SJCRH30 (cell line): ENCODE measurements around the gene KIZ. TPM values are rescaled to one million over a fixed set of nuclear protein-coding genes. Genes with fewer than 3 reads are reported as not detected.
A peak's percentile ranks its signal among the peaks of the same experiment; 100 is the strongest.

Source experiments
- DNase-seq, 2 experiments: peaks; one replicate each; pipeline ENCODE4 v3.0.0-alpha.2; 2015 to 2020
- H3K27ac ChIP-seq: fragments of 250-450 bp; sonication (Bioruptor Pico); 2 replicates; pipeline ENCODE4 v1.5.1; 2020; ENCODE audit warnings: mild to moderate bottlenecking, moderate library complexity
- H3K27me3 ChIP-seq: fragments of 250-450 bp; sonication (Bioruptor Pico); 2 replicates; pipeline ENCODE4 v1.5.1; 2020; ENCODE audit warnings: mild to moderate bottlenecking, moderate library complexity
- H3K36me3 ChIP-seq: fragments of 250-450 bp; sonication (Bioruptor Pico); 2 replicates; pipeline ENCODE4 v1.5.1; 2020; ENCODE audit warnings: mild to moderate bottlenecking, moderate library complexity
- H3K4me1 ChIP-seq: fragments of 250-450 bp; sonication (Bioruptor Pico); 2 replicates; pipeline ENCODE4 v1.5.1; 2020; ENCODE audit warnings: mild to moderate bottlenecking, moderate library complexity
- H3K4me3 ChIP-seq: fragments of 250-450 bp; sonication (Bioruptor Pico); 2 replicates; pipeline ENCODE4 v1.5.1; 2020; ENCODE audit warnings: mild to moderate bottlenecking, moderate library complexity
- H3K9me3 ChIP-seq: fragments of 250-450 bp; sonication (Bioruptor Pico); replicated peaks from 2 replicates; pipeline ENCODE4 v1.5.1; 2020; ENCODE audit warnings: mild to moderate bottlenecking, moderate library complexity
- total RNA-seq: library from RNA; depleted of rRNA; stranded (reverse); fragments of >200 nt; shearing (Covaris generic); gene quantifications from 2 replicates; pipeline ENCODE4 v1.2.3, GENCODE V29; 2014

The KIZ gene
- total RNA-seq, 1 experiment from 2014 or later: 18.3 TPM

DNA sequence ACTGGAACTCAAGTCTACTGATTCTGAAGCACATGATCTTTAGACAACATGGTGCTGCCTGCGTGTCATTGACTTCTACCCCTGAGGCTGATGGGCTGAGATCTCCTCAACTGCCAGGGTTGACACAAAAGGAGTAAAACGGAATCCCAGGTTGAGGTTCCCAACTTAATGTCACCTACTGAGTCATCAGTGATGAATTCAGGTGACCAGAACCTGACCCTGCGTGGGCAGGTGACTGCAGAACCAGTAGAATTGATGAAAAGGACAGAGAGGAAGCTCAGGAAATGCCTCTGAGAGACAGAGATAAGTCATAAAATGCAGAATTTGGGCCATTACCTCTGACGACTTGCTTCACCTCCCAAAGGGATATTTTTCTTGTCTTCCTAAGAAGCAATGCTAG is 7.7 kb upstream of the KIZ start:
- H3K27me3 ChIP-seq: no peaks in the 10 kb centered on the region; the same call in 1 of the 2 replicates
- no peaks in the 10 kb centered on the region for H3K4me1 ChIP-seq
- H3K9me3 ChIP-seq: no peaks in the 10 kb centered on the region
- H3K4me3 ChIP-seq: no peak overlapping the region
- no peak for DNase-seq
- H3K27ac ChIP-seq: no peak overlapping the region
- no peaks in the 10 kb centered on the region for H3K36me3 ChIP-seq

DNA sequence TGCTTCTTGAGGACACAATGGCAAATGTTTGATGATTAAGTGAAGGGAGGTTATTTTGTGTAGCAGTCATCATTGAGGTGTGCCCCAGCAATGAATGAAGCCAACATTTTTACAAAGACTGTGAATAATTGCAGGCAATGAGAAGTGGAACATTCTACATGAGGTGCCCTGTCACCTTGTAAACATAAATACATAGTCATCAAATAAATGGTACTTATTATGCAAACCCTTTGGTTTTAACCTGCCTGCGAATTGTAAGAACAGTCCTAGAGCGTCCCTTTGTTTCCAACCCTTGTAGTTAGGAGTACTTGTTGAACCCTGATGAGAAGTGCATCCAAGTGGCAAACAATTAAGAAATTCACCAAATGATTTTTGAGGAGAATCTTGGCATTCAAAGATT is 7.1 kb upstream of the KIZ start:
- no peak overlapping the region for H3K27ac ChIP-seq
- H3K4me1 ChIP-seq: no peaks in the 10 kb centered on the region
- no peak for DNase-seq
- H3K9me3 ChIP-seq: no peaks in the 10 kb centered on the region
- H3K4me3 ChIP-seq: no peak overlapping the region
- no peaks in the 10 kb centered on the region; the same call in 1 of the 2 replicates for H3K27me3 ChIP-seq
- H3K36me3 ChIP-seq: no peaks in the 10 kb centered on the region

DNA sequence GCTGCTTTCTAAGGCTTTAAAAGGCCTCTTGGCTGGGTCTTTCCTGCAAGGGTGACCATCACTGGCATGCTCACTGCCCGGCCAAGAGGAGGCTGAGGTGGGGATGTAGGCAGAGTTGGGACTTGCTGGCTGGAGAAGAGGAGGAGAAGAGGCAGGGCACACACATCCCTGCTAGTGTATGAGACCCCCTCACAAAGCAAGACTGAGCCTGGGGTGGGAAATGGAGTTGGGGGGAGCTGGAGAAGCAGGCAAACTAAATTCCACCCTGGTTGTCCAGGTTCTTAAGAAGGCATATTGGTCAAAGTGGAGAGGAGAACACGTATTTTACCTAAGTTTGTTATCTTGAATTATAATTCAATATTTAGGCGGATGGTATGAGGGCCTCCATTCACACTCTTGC is 1.7 kb upstream of the KIZ start:
- Histone ChIP-seq H3K36me3 (no peaks in the 10 kb centered on the region), H3K4me3 (no peak overlapping the region), H3K4me1 (no peaks in the 10 kb centered on the region), H3K27ac (no peak overlapping the region), H3K27me3 (no peaks in the 10 kb centered on the region), H3K9me3 (no peaks in the 10 kb centered on the region)
- DNase-seq: no peak

DNA sequence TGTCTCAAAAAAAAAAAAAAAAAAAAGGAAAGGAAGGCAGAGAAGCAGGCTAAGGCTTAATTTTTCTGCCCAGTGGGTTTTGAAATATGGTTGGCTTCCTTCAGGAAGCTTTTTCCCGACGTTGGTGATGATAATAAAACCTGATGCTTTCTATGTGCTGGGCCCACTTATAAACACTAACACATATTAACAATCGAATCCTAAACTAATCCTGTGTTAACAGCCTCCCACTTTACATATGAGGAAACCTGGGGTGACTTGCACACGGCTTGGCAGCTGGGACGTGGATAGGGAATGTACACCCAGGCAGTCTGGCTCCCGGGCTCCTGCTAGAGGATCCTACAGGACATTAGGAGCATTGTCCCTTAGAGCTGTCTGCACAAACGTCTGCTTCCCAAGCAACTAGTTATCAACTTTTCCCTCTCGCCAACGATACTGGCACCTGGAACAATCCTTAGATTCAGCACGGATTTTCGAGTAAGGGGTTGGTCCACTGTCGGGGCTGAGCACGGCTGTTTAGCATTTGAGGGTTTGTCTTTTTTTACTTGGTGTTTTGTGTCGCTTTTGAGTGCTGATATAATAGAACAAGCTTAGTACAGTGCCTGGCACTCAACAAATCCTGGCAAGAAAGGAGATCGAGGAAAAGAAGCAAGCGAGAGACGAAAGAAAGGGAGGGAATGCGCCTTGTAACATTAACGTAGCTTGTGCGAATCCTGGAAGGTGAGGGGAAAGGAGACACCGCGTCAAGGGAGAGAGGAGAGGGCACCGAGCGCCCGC is 622 bp upstream of the KIZ start:
- no peaks in the 10 kb centered on the region for H3K27me3 ChIP-seq
- H3K27ac ChIP-seq: peak overlapping the region; percentile 45; the same call in 1 of the 2 replicates
- no peaks in the 10 kb centered on the region for H3K4me1 ChIP-seq
- peak; percentile 75 to 83 for DNase-seq
- H3K9me3 ChIP-seq: no peaks in the 10 kb centered on the region
- no peaks in the 10 kb centered on the region for H3K36me3 ChIP-seq
- peak overlapping the region; percentile 93 for H3K4me3 ChIP-seq

DNA sequence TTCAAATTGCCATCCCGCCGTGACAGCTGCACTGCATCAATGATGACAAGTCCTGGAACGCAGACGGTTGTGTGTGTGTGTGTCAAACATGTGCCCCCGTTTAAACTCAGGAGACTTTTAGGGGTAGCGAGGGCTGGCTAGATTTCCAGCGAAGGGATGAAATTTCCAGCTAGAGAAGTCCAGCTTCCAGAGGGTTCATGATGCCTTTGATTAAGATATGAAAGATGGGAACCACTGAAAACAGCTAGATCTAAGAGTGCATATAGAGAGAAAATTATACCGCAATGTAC is 644 bp downstream of the KIZ start:
- no peaks in the 10 kb centered on the region for H3K27me3 ChIP-seq
- H3K4me3 ChIP-seq: peak overlapping the region; percentile 93
- H3K9me3 ChIP-seq: no peaks in the 10 kb centered on the region
- no peaks in the 10 kb centered on the region for H3K36me3 ChIP-seq
- no peaks in the 10 kb centered on the region for H3K4me1 ChIP-seq
- H3K27ac ChIP-seq: peak overlapping the region; percentile 78
- DNase-seq: no peak

DNA sequence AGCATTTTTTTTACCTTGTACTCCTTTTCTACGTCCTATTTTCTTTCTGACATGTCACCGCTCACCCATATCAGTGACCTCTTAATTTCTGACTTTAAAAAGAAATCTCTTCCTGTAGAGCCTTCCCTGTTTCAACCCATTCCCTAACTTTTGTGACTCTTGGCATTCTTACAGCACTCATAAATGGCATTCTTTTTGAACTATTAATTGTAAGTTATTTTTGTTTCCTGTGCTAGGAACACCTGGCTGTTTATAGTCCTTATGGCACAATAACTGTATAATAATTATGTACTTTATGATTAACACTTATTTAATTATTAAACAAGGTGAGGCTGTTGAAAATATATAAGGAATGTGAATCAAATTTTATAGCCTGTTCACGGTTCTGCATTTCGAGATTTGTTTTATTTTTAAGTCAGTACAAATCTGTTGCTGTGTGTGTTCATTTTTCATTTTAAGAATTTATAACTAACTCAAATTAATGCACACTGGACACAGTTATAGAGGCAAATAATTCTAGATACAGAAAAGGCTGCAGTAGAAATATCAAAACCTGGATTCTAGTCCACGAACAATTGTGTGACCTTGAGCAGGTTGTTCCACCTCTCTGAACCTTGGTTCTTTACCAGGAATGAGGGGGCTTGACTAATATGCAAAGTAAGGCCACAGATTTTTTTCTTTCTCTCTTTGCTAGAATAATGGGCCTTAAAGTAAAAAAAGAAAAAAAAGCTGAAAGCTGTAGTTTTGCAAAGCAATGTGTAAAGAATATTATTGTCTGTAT is 1.5 kb downstream of the KIZ start:
- H3K4me1 ChIP-seq: no peaks in the 10 kb centered on the region
- H3K4me3 ChIP-seq: peak overlapping the region; percentile 93
- no peaks in the 10 kb centered on the region for H3K27me3 ChIP-seq
- DNase-seq: no peak
- no peak overlapping the region for H3K27ac ChIP-seq
- H3K36me3 ChIP-seq: no peaks in the 10 kb centered on the region
- no peaks in the 10 kb centered on the region for H3K9me3 ChIP-seq

DNA sequence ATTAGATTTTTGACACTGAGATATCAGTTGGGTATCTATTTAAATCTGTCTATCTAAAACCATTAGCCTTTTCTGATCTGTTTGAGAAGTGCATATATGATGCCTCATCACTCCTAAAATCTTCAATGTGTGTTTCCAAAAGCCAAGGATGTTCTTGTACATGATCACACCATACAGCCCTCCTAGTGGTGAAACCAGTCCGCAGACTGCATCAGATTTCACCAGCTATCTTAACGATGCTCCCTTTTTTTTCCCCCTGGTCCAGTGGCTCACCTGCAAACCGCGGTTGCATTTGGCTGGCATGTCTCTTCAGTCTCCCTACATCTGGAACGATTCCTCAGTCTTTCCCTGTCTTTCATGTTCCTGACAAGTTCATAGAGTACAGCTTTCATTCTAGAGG is 4.0 kb downstream of the KIZ start:
- no peak for DNase-seq
- H3K27me3 ChIP-seq: no peaks in the 10 kb centered on the region
- H3K36me3 ChIP-seq: no peaks in the 10 kb centered on the region
- no peaks in the 10 kb centered on the region for H3K9me3 ChIP-seq
- no peaks in the 10 kb centered on the region for H3K4me1 ChIP-seq
- H3K27ac ChIP-seq: no peak overlapping the region
- no peak overlapping the region for H3K4me3 ChIP-seq

DNA sequence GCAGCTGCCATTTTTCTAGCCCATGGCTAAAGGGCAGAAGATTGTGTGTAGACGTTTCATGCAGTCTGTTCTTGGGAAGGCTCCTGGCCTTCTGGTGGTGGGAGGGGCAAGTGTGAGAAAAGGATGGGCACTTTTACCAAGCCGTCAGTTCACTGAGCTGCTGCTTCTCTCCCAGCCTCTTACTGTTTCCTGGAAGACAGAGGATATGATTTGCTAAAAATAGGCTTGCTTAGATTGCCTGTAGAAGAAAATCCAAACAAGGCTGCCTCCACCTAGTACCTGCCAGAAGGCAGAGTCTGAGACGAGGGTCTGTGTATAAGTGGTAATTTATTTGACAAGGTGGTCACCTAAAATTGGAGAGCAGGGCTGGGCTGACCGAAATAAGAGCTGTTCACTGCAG is 7.5 kb downstream of the KIZ start:
- Histone ChIP-seq H3K4me3 (no peak overlapping the region), H3K27me3 (no peaks in the 10 kb centered on the region), H3K4me1 (no peaks in the 10 kb centered on the region), H3K36me3 (no peaks in the 10 kb centered on the region; the same call in 1 of the 2 replicates), H3K9me3 (no peaks in the 10 kb centered on the region), H3K27ac (no peak overlapping the region)
- DNase-seq: no peak

DNA sequence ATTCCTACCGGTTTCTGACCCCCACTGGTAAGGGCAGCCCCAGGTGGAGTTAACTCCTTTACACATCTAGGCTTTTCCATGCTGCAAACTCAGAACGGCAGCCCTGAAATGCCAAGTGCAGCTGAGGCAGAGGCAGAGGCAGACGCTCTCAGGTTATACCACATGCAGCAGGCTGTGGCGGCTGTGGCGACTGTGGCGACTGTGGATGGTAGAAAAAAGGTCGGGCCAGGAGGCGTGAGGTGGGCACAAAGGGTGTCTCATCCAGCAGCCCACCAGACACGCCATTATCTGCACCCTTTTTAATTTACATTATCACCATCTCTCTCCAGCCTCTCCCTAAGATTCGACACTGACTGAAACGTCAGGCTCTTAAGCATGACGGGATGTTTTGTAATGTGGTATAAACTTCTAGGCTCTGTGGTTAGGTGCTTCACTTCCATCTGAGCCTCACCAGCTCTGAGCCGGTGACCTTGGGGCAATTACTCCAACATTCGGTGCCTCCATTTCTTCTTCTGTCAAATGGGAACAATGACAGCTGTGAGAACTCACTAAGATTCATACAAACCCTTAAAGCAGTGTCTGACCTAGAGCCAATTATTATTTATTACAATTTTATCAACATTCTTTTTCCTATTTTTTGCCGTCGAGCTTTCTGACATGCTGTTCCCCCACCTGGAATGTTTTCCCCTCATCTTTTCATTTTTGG is 8.2 kb downstream of the KIZ start:
- DNase-seq: no peak
- Histone ChIP-seq H3K4me3 (no peak overlapping the region), H3K27me3 (no peaks in the 10 kb centered on the region)

DNA sequence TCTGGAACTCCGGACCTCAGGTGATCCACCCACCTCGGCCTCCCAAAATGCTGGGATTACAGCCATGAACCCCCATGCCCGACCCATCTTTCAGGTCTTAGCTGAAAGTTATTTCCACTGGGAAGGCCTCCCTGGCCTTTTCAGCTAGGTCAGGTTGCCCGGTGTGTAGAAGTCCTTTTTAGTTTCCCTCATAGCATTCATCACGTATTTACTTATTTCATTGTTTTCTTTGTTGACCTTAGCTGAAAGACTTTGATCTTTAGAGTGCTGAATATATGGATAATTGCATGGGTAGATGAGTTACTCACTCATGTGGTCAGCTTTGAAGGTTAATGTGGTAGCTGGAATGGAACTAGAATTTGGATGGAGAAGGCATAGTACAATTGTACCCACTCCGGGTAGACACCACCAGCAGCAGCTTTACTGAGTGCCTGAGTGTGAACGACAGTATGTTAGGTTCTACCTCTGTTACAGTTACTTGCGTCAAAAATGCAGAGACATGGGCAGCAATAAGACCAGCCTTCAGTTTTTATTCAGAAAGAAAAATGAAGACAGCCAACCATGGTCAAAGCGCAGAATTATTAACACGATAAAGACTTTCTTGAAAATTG is 9.1 kb downstream of the KIZ start:
- no peaks in the 10 kb centered on the region; the same call in 1 of the 2 replicates for H3K36me3 ChIP-seq
- DNase-seq: no peak
- no peaks in the 10 kb centered on the region for H3K4me1 ChIP-seq
- H3K9me3 ChIP-seq: no peaks in the 10 kb centered on the region
- H3K27ac ChIP-seq: no peak overlapping the region
- H3K27me3 ChIP-seq: no peaks in the 10 kb centered on the region
- no peak overlapping the region for H3K4me3 ChIP-seq

More for the DNA sequence above, 8.2 kb downstream of the KIZ start:
- Histone ChIP-seq H3K9me3 (no peaks in the 10 kb centered on the region), H3K36me3 (no peaks in the 10 kb centered on the region; the same call in 1 of the 2 replicates), H3K27ac (no peak overlapping the region), H3K4me1 (no peaks in the 10 kb centered on the region)

DNA sequence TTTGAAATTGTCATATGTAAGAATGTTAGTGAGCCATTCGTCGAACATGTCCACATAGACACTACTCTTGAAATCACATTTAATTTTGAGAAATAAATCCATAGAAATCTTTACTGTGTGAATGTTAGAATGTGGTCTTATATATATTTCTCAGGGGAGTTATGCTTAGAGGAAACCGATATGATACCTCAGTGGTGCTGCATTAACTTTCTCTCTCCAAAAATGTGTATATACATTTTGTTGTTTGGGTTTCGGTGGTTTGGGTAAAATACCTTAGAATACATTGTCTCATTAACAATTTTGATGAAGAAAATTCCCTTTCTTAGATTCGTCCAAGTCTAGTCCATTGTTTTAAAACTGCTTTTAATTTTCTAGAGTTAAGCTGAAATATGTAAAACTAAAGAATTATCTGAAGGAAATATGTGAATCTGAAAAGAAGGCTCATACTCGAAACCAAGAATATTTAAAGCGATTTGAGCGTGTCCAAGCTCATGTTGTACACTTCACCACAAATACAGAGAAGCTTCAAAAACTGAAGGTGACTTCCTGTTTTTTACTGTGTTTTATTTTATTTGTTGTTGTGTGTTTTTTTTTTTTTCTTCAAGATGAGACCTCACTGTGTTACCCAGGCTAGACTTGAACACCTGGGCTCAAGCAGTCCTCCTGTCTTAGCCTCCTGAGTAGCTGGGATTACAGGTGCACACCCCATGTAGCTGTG is 10.3 kb downstream of the KIZ start:
- no peaks in the 10 kb centered on the region; the same call in 1 of the 2 replicates for H3K36me3 ChIP-seq
- no peak overlapping the region for H3K4me3 ChIP-seq
- H3K9me3 ChIP-seq: no peaks in the 10 kb centered on the region
- no peak for DNase-seq
- H3K27ac ChIP-seq: no peak overlapping the region
- no peaks in the 10 kb centered on the region for H3K27me3 ChIP-seq
- H3K4me1 ChIP-seq: no peaks in the 10 kb centered on the region

DNA sequence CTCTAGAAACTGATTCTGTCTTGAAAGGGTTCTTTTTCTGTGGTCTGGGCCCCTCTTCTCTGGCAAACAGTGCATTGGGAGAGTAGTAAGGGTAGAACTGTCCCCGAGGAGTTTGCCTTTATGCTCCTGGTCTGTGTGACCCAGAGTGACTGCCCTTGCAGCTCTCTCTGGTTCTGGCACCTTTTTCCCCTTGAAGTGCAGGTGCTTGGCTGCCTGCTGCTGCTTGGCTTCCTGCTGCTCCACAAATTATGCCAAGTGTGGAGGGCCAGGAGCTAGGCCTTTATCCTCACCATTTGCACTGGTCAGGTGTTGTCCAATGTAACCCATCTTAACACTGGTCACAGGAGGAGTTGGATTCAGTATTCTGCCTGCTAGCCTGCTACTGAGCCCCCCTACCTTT is 11.2 kb downstream of the KIZ start:
- Histone ChIP-seq H3K27me3 (no peaks in the 10 kb centered on the region), H3K9me3 (no peaks in the 10 kb centered on the region), H3K4me3 (no peak overlapping the region), H3K4me1 (no peaks in the 10 kb centered on the region), H3K27ac (no peak overlapping the region), H3K36me3 (no peaks in the 10 kb centered on the region; the same call in 1 of the 2 replicates)
- DNase-seq: no peak

DNA sequence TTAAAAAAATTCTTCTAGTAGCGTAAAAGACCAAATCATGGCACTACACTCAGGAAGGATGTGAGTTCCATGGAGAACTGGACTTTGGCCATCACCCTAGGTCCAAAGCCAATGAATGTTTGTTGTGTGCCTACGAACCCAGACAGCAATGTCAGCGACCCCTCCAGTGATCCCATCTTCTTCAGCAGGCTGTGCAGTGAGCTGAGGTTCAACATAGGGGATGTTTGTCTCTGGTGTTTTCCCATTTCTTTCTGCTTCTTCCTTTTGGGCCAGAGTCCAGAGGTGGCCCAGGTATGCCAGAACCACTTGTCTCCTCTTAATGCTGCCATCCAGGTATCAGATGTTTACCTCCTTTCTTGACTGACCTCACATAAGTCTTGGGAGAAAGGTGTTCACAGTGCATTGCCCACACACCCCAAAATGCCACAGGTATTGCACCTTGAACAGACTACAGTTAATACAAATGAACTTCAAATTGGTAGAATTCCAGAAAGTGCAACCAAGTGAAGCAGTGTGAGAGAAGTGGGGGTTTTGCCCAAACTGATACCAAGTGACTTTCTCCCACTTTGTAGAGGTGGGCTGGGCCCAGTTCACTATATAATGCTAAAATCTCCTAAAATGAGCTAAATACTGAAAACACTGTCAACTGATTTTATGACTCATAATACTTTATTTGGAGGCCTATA is 14.1 kb downstream of the KIZ start:
- Histone ChIP-seq H3K9me3 (no peaks in the 10 kb centered on the region), H3K27ac (no peak overlapping the region), H3K4me1 (no peaks in the 10 kb centered on the region), H3K4me3 (no peak overlapping the region), H3K27me3 (no peaks in the 10 kb centered on the region), H3K36me3 (no peaks in the 10 kb centered on the region; the same call in 1 of the 2 replicates)
- no peak for DNase-seq

DNA sequence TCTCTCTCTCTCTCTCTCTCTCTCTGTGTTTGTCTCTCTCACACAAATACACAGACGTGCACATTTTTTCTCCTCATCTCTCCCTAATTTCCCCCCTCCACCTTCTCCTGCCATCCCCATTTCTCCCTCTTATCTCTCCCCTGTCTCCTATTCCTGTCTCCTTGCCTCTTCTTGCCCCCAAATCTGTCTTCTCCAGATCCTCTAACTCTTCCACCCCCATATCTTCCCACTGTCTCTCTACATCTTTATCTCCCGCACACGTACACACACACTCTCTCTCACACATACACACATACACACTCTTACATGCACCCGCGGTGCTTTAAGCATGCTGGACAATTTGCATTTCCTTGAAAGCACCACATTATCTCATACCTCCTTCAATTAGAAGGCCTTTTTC is 15.9 kb downstream of the KIZ start:
- H3K36me3 ChIP-seq: no peaks in the 10 kb centered on the region; the same call in 1 of the 2 replicates
- H3K27me3 ChIP-seq: no peaks in the 10 kb centered on the region
- DNase-seq: no peak
- no peak overlapping the region for H3K4me3 ChIP-seq
- H3K4me1 ChIP-seq: no peaks in the 10 kb centered on the region
- H3K9me3 ChIP-seq: no peaks in the 10 kb centered on the region
- H3K27ac ChIP-seq: no peak overlapping the region
